Measurements from ENCODE around the gene C1GALT1. TPM values are rescaled to one million over a fixed set of nuclear protein-coding genes. Genes with fewer than 3 reads are reported as not detected.
"Not testable (repeated sequence)": the region's sequence is repeated elsewhere in the genome, so short reads cannot be mapped to it uniquely, and the experiment has no call there.

The C1GALT1 gene
- total and polyA plus RNA-seq, 2 donors (not counting 1 experiment from before 2014, with no cell fraction given), result 12.4 to 66.8 TPM

DNA sequence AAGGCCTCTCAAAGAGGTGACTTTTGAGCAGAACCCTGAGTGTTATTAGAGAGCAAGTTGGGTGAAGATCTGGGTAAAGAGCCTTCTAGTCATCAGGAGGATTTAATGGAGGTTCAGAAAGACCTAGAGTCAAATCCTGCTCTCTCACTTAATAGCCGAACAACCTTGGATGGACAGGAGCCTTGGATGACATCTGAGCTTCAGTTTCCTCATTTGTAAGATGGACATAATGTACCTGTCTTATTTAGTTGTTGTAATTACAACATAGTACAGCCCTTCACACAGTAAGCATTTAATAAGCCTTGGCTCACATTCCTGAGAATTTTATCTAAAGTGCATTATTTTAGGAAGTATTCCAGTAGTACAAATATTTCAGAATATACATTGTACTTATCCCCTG is 57.0 kb downstream of the C1GALT1 start:
- no peaks in the 10 kb centered on the region for H3K9me3 Mint-ChIP-seq (ENCODE audit: insufficient read depth)
- ATAC-seq (ENCODE audit: low read depth) (no peak), DNase-seq (no peak)
- intact Hi-C loops (cut with micrococcal nuclease), result no loop called here
- CTCF ChIA-PET, result interaction anchor here (0.9 kb wide), 1 partner anchor 183 kb away, joined by 3 read pairs; no protein-coding TSS in a partner anchor
- Histone ChIP-seq H3K36me3 (replicated peaks in 1 of 2; ENCODE audit: control extremely low read depth in 1 of 2, control insufficient read depth in 1 of 2, extremely low read depth in 1 of 2, insufficient read depth in 2 of 2, low read length in 1 of 2) (peaks cover 17 to 56% of the 10 kb centered on the region in 2 experiments), H3K4me1 (ENCODE audit: control insufficient read depth in 2 of 2, insufficient read depth in 2 of 2, low read length in 2 of 2) (peaks cover 7 to 19% of the 10 kb centered on the region in 2 donors), H3K4me2 (replicated peaks; ENCODE audit: low read depth, low read length, poor library complexity, severe bottlenecking) (no peak overlapping the region), H3K9ac (ENCODE audit: low read length) (no peak overlapping the region), H3K4me3 (ENCODE audit: control extremely low read depth in 1 of 5, extremely low read depth in 1 of 5, insufficient read depth in 1 of 5, low read depth in 2 of 5, low read length in 4 of 5) (no peak overlapping the region), H4K20me1 (ENCODE audit: control insufficient read depth, insufficient read depth, low read length, poor library complexity, severe bottlenecking) (no peaks in the 10 kb centered on the region), H3K9me3 (ENCODE audit: control extremely low read depth in 1 of 3, control insufficient read depth in 2 of 3, insufficient read depth in 1 of 3, low read length in 2 of 3) (no peaks in the 10 kb centered on the region), H3K27ac (ENCODE audit: low read length in 2 of 2) (no peak overlapping the region), H3K27me3 (replicated peaks in 1 of 4; ENCODE audit: control extremely low read depth in 1 of 4, control insufficient read depth in 3 of 4, insufficient read depth in 4 of 4, low read length in 3 of 4) (no peaks in the 10 kb centered on the region), H3K79me2 (ENCODE audit: control insufficient read depth, insufficient read depth, low read length) (peaks cover 12% of the 10 kb centered on the region), H2AFZ (ENCODE audit: insufficient read depth, low read depth, low read length, poor library complexity, severe bottlenecking) (no peak overlapping the region)
- POLR2A ChIA-PET, result no interaction called here
- H3K4me1 Mint-ChIP-seq, result peaks cover 33% of the 10 kb centered on the region
- no CpG with 5 or more reads among the region's 1 CpG for WGBS (ENCODE audit: insufficient coverage)
- H3K27ac Mint-ChIP-seq, result no peak overlapping the region
- TF ChIP-seq CTCF (IDR thresholded peaks at IDR 0.05) (no peak), EZH2 (IDR thresholded peaks at IDR 0.05; ENCODE audit: borderline replicate concordance, insufficient read depth, low read depth, low read length, poor library complexity, severe bottlenecking) (no peak)
- H3K27me3 Mint-ChIP-seq, result no peaks in the 10 kb centered on the region
- no peak overlapping the region for H3K4me3 Mint-ChIP-seq

GRCh38 chr7:7242899-7243298 is 60.6 kb downstream of the C1GALT1 start:
- POLR2A ChIA-PET, result interaction anchor here (0.6 kb wide), 1 partner anchor 635 kb away, joined by 4 read pairs; no protein-coding TSS in a partner anchor
- no CpG with 5 or more reads among the region's 3 CpGs for WGBS (ENCODE audit: insufficient coverage)
- Histone ChIP-seq H3K4me3 (ENCODE audit: control extremely low read depth in 1 of 5, extremely low read depth in 1 of 5, insufficient read depth in 1 of 5, low read depth in 2 of 5, low read length in 4 of 5) (no peak overlapping the region), H3K4me2 (replicated peaks; ENCODE audit: low read depth, low read length, poor library complexity, severe bottlenecking) (peak overlapping the region; percentile 29), H3K4me1 (ENCODE audit: control insufficient read depth in 2 of 2, insufficient read depth in 2 of 2, low read length in 2 of 2) (peaks cover 7 to 24% of the 10 kb centered on the region in 2 donors), H4K20me1 (ENCODE audit: control insufficient read depth, insufficient read depth, low read length, poor library complexity, severe bottlenecking) (no peaks in the 10 kb centered on the region), H3K27ac (ENCODE audit: low read length in 2 of 2) (peak overlapping the region in 1 of 2 donors; percentile 62), H3K27me3 (replicated peaks in 1 of 4; ENCODE audit: control extremely low read depth in 1 of 4, control insufficient read depth in 3 of 4, insufficient read depth in 4 of 4, low read length in 3 of 4) (no peaks in the 10 kb centered on the region), H3K79me2 (ENCODE audit: control insufficient read depth, insufficient read depth, low read length) (peaks cover 22% of the 10 kb centered on the region), H3K9me3 (ENCODE audit: control extremely low read depth in 1 of 3, control insufficient read depth in 2 of 3, insufficient read depth in 1 of 3, low read length in 2 of 3) (no peaks in the 10 kb centered on the region), H3K9ac (ENCODE audit: low read length) (no peak overlapping the region), H2AFZ (ENCODE audit: insufficient read depth, low read depth, low read length, poor library complexity, severe bottlenecking) (no peak overlapping the region), H3K36me3 (replicated peaks in 1 of 2; ENCODE audit: control extremely low read depth in 1 of 2, control insufficient read depth in 1 of 2, extremely low read depth in 1 of 2, insufficient read depth in 2 of 2, low read length in 1 of 2) (peaks cover 16 to 33% of the 10 kb centered on the region in 2 experiments)
- Mint-ChIP-seq H3K27ac (peak overlapping the region; percentile 47), H3K9me3 (ENCODE audit: insufficient read depth) (no peaks in the 10 kb centered on the region), H3K4me1 (peaks cover 40% of the 10 kb centered on the region), H3K27me3 (no peaks in the 10 kb centered on the region), H3K4me3 (no peak overlapping the region)
- CTCF ChIA-PET, result interaction anchor here (0.9 to 2.0 kb wide), 4 partner anchors 9 to 138 kb away, joined by 3 to 7 read pairs (median 4); partner anchors contain the start of gene C1GALT1
- TF ChIP-seq CTCF (IDR thresholded peaks at IDR 0.05) (no peak), EZH2 (IDR thresholded peaks at IDR 0.05; ENCODE audit: borderline replicate concordance, insufficient read depth, low read depth, low read length, poor library complexity, severe bottlenecking) (no peak)
- ATAC-seq (ENCODE audit: low read depth), result peak; percentile 47
- intact Hi-C loops (cut with micrococcal nuclease), result loop anchor here (2.0 kb wide), 1 partner anchor 14 kb away; no protein-coding TSS in a partner anchor
- DNase-seq, result peak; percentile 32

DNA sequence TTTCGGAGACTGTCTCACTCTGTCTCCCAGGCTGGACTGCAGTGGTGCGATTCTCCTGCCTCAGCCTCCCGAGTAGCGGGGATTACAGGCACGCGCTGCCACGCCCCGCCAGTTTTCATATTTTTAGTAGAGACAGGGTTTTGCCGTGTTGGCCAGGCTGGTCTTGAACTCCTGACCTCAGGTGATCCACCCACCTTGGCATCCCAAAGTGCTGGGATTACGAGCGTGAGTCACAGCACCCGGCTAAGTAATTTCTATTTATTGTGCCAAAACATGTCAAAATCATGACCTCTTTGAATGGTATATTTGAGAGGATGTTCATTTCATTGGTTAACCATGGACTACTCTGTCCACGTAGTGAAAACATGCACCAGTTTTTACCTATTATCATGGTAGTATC is 62.9 kb downstream of the C1GALT1 start:
- H3K27me3 Mint-ChIP-seq; POLR2A ChIA-PET; CTCF ChIA-PET; H3K9me3 Mint-ChIP-seq (ENCODE audit: insufficient read depth); H3K4me3 ChIP-seq (ENCODE audit: control extremely low read depth in 1 of 5, extremely low read depth in 1 of 5, insufficient read depth in 1 of 5, low read depth in 2 of 5, low read length in 4 of 5); H3K9me3 ChIP-seq (ENCODE audit: control extremely low read depth in 1 of 3, control insufficient read depth in 2 of 3, insufficient read depth in 1 of 3, low read length in 2 of 3); ATAC-seq (ENCODE audit: low read depth); H3K27ac Mint-ChIP-seq; H3K9ac ChIP-seq (ENCODE audit: low read length); H4K20me1 ChIP-seq (ENCODE audit: control insufficient read depth, insufficient read depth, low read length, poor library complexity, severe bottlenecking); DNase-seq; H3K4me2 ChIP-seq (replicated peaks; ENCODE audit: low read depth, low read length, poor library complexity, severe bottlenecking); intact Hi-C loops (cut with micrococcal nuclease); H3K4me3 Mint-ChIP-seq; H3K27ac ChIP-seq (ENCODE audit: low read length in 2 of 2); H3K27me3 ChIP-seq (replicated peaks in 1 of 4; ENCODE audit: control extremely low read depth in 1 of 4, control insufficient read depth in 3 of 4, insufficient read depth in 4 of 4, low read length in 3 of 4); H2AFZ ChIP-seq (ENCODE audit: insufficient read depth, low read depth, low read length, poor library complexity, severe bottlenecking): not testable (repeated sequence)
- peaks cover 49% of the 10 kb centered on the region for H3K4me1 Mint-ChIP-seq
- Histone ChIP-seq H3K4me1 (ENCODE audit: control insufficient read depth in 2 of 2, insufficient read depth in 2 of 2, low read length in 2 of 2) (peaks cover 10 to 47% of the 10 kb centered on the region in 2 donors), H3K36me3 (replicated peaks in 1 of 2; ENCODE audit: control extremely low read depth in 1 of 2, control insufficient read depth in 1 of 2, extremely low read depth in 1 of 2, insufficient read depth in 2 of 2, low read length in 1 of 2) (peaks cover 4 to 10% of the 10 kb centered on the region in 2 experiments), H3K79me2 (ENCODE audit: control insufficient read depth, insufficient read depth, low read length) (peaks cover 38% of the 10 kb centered on the region)
- 98% methylated on average over 7 of the region's 13 CpGs for WGBS (ENCODE audit: insufficient coverage)
